NCI-H2107 (cell line): Measurements from ENCODE around the gene TRIM61.
A peak's percentile ranks its signal among the peaks of the same experiment; 100 is the strongest.
"Not testable (repeated sequence)": the region's sequence is repeated elsewhere in the genome, so short reads cannot be mapped to it uniquely, and the experiment has no call there.

Experiments
- DNase-seq: peaks from one replicate; lab custom pipeline; 2025; lab: John Stamatoyannopoulos, UW

Gene TRIM61

DNA sequence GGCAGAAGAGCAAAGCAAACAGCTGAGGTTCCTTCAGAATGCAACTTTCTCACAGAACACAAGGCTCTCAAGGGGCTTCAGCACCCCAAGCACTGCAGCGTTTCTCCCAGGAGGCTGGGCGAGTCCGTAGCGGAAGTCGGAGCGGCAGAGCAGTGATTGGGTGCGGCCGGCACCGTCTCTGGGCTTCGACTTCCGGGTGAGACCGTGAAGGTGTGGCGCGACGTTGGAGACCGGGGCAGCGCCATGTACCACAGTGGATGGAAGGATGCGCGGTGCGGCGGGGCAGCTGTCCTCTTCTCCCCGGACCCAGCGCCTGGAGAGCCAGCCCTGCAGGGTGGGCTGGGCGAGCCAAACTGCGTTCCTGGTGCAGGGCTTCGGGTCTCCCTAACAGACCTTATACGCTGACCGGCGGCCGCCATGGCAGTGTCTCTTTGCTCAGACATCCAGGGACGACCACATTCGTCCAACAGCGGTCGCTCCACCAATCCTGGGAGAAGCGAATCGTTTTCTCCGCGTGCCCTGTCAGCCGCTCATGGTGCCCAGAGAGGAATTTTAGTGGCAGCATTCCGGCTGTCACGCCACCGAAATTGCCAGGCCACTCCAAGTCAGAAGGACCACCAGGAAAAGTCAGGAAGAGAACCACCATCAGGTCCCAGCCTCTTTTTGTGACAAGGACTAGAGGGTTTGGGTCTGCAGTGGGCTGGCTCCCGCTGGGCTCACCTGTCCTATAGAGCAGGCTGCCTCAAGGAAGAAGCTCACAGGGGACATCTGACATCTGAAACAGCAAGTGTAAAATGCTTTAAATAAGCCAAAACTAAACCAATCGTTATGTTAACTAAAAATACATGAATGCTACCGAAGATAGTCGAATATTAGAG lies 20.5 kb downstream of the TRIM61 start:
- DNase-seq = peak; percentile 62

DNA sequence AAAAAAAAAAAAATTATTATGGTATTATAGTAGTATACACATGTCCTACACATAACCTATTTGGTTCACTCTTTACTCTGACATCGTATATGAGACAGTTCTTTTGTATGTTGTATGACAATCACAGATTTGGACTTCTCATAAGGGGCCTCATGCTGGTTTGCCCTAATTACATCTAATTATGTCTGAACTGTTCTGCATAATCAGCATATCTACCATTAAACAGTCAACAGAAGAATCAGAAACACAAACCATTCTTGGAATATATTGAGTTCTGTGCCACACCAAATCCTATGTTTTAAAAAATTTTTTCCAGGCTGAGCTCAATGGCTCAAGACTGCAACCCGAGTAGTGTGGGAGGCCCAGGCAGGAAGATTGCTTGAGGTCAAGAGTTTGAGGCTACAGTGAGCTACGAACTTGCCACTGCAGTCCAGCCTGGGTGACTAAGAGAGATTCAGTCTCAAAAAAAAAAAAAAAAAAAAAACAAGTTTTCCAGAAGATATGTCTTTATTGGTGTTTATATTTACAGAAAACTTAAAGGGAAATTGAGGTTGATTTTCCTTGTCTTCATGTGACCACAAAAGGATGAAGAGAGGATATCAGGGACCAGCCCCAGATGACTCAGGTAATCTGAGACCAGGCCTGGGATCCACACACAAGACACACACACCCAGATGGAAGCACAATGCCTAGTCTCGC lies 22.2 kb downstream of the TRIM61 start:
- no peak for DNase-seq

- no peak for DNase-seq
These were observed 24.9 kb downstream of the TRIM61 start for GRCh38 chr4:164952551-164952950.

DNA sequence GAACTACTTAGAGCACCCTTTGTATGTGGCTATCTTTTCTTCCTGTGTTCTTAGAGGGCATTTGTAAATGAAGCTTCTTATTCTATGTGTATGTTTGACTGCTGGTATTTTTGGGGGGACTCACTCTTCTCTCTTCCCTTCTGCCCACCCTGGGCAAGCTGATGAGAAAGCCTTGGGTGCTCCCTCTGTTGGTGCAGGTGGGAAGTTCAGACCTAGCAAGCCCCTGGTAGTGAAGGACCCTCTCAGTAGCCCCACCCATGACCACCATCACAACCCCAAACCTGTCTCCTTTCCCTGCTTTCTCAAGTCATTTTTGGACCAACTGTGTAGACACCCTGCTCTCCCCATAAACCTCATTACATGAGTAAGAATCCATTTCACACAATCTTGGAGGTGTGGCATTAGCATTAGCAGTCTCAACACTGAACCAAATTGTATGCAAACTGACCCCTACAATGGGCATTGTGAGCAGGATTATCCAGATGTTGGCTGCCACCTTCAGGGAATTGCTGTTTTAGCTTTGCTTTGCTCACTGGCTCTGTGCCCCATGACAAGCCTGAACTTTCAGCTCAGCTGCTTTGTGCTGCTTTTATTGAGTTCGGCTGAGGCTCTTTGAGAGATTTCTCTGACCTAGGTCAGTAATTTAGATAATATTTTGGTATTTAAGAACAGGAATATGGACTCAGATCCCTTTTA lies 27.9 kb downstream of the TRIM61 start:
- no peak for DNase-seq

DNA sequence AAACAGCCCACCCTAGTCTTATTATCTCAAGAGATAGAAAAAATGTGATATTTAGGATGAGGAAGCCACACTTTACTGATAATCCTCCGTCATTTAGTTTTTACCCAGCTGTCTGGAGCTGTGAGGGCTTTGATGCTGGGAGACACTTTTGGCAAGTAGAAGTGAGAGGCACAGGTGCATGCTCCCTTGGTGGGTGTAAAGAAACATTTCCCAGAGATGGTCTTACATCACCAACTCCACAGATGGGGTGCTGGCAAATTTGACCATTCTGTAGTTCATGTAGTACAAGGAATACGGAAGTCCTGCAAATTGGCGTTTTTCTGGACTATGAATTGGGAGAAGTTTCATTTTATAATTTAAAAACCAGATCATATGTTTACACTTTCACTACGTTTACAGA lies 28.5 kb downstream of the TRIM61 start:
- DNase-seq = no peak

DNA sequence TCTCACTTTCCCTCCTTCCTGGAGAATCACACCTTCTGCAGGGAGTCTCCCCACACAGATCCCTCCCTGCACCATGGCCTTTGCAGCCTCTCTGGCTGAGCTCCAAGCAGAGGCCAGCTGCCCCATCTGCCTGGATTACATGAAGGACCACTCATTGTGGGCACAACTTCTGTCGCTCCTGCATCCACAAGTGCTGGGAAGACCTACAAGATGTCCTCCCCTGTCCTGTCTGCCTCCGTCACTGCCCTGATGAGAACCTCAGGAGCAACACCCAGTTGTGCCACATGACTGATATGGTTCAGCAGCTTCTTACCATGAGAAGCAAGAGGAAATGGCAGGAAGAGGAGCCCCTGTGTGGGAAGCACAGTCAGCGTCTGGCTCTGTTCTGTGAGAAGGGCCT lies 29.5 kb downstream of the TRIM61 start:
- not testable (repeated sequence) for DNase-seq

- no peak for DNase-seq
These were observed 30.6 kb downstream of the TRIM61 start for GRCh38 chr4:164946810-164947209.

DNA sequence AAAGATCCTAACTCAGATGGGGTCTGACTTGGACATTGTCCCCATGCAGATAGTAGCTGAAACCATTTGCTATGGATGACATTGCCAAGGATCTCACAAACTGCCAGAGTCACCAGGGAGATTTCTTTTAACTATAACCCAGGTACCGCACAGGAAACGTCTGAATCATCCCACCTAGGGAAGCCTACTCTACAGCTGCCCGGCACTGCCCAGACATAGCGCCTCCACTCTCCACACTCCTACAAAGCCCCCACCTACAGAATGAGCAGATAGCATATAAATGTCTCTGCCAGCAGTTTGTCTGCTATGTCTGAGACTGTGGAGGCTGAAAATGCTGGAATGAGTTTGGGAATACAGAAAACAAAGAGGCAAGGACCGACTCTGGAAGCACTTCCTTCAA lies 32.3 kb downstream of the TRIM61 start:
- DNase-seq = no peak

GRCh38 chr4:164943192-164943591 lies 34.3 kb downstream of the TRIM61 start:
- no peak for DNase-seq

DNA sequence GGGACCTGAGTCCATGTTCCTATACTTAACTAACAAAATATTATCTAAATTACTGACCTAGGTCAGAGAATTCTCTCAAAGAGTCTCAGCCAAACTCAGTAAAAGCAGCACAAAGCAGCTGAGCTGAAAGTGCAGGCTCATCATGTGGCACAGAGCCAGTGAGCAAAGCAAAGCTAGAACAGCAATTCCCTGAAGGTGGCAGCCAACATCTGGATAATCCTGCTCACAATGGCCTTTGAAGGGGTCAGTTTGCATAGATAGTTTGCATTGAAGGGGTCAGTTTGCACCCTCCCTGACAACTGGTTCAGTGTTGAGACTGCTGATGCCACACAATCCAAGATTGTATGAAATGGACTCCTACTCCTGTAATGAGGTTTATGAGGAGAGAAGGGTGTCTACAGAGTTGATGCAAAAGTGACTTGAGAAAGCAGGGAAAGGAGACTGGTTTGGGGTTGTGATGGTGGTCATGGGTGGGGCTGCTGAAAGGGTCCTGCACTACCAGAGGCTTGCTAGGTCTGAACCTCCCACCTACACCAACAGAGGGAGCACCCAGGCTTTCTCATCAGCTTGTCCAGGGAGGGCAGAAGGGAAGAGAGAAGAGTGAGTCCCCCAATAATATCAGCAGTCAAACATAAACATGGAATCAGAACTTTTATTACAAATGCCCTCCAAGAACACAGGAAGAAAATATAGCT lies 39.7 kb downstream of the TRIM61 start:
- no peak for DNase-seq

GRCh38 chr4:164935865-164936606 lies 41.4 kb downstream of the TRIM61 start:
- DNase-seq = not testable (repeated sequence)

- no peak for DNase-seq
These were observed 42.1 kb downstream of the TRIM61 start for GRCh38 chr4:164935363-164935762.

DNA sequence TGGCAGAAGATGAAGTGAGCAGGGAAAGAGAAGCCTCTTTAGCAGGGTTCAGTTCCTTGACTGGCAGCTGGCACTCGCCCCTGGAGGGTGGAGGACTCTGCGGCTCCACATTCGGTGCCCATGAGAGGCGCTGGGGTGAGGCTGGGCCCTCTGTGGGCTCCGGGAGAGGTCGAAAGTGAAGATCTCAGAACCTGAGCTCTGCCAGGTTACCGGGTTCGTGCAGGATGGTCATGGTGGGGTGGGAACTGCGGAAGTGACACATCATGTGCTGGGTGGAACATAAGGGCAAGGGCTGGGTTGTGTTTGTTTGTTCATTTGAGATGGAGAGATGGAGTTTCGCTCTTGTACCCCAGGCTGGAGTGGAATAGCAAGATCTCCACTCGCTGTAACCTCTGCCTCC lies 44.2 kb downstream of the TRIM61 start:
- no peak for DNase-seq

DNA sequence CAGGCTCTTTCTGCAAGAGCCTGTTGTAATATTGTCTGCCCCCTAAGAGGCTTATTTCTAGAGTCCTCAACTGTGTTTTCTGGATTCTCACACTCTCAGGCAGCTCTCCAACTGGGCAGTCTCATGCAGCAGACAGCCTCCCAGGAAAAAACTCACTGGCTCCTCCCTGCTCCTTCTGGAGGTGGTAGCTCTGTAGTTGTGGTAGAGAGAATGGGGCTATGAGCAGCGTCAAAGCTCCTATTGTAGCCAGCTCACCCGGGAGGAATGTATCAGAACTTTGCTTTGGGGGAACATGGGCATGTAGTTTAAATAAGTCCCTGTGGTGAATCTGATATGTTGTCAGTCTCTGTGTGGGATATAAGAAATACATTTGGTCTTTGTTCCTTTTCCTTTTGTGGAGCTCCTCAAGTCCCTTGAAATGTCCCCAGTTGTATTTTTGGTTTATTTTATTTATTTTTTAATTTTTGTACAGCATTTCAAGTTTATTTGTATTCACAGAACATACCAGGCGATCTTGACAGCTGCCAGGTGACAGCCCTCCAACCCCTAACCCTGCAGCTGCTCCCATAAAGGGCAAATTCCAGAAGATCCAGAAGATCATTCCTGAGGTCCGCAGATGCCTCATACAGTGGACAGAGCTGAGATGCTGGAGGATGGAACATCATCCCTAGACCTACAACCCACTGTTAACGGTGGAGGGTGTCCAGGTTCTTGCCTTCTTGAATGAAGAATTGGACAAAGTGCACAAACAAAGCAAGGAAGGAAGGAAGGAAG lies 45.7 kb downstream of the TRIM61 start:
- DNase-seq = no peak

- no peak for DNase-seq
These were observed 46.8 kb downstream of the TRIM61 start for GRCh38 chr4:164930647-164931046.

- not testable (repeated sequence) for DNase-seq
These were observed 50.4 kb downstream of the TRIM61 start for GRCh38 chr4:164927101-164927500.

GRCh38 chr4:164926301-164926700 lies 51.2 kb downstream of the TRIM61 start:
- DNase-seq = no peak

GRCh38 chr4:164924670-164925238 lies 52.7 kb downstream of the TRIM61 start:
- no peak for DNase-seq

GRCh38 chr4:164918956-164919355 lies 58.5 kb downstream of the TRIM61 start:
- no peak for DNase-seq
